BE2C (cell line): ENCODE measurements around the gene HAO2.

Experiments used
- DNase-seq: peaks from one replicate; pipeline ENCODE4 v3.0.0-alpha.2; 2020
- H3K27me3 ChIP-seq: fragments of 250-450 bp; sonication (Bioruptor Pico); 2 replicates; pipeline ENCODE4 v1.5.1; 2020; ENCODE audit warnings: mild to moderate bottlenecking
- H3K36me3 ChIP-seq: fragments of 250-450 bp; sonication (Bioruptor Pico); 2 replicates; pipeline ENCODE4 v1.5.1; 2020; ENCODE audit warnings: mild to moderate bottlenecking
- H3K4me1 ChIP-seq: fragments of 250-450 bp; sonication (Bioruptor Pico); 2 replicates; pipeline ENCODE4 v1.5.1; 2020
- H3K4me3 ChIP-seq: 2 replicates; pipeline ENCODE4 v1.5.1; 2011; ENCODE audit warnings: low read depth, low read length
- H3K9me3 ChIP-seq: fragments of 250-450 bp; sonication (Bioruptor Pico); 2 replicates; pipeline ENCODE4 v1.5.1; 2020
- TF ChIP-seq, protein P1 (sequence below): IDR thresholded peaks from 2 replicates; pipeline ENCODE4 v1.5.1; 2012; ENCODE audit warnings: mild to moderate bottlenecking, low read depth, low read length

HAO2 gene

DNA sequence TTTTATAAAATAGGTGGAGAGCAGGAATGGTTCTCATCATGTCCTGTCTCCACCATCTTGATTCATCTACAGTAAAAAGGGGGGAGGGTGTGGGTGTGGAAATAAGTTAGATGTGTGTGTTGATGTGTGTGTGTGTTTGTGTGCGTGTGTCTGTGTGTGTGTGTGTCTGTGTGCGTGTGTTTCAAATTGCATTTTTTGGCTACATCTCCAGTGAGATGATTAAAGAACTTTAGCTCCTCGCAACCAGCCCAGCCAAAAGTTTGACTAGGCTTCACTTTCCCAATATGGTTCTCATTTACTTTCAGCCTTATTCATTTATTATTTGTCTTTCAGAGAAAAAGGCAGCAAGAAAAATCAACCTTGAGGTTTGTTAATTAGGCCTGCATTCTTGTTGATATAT lies 14.7 kb upstream of the HAO2 start:
- Histone ChIP-seq H3K4me1 (no peaks in the 10 kb centered on the region), H3K9me3 (no peaks in the 10 kb centered on the region), H3K36me3 (no peaks in the 10 kb centered on the region), H3K27me3 (no peaks in the 10 kb centered on the region), H3K4me3 (no peak overlapping the region)
- TF ChIP-seq, protein P1, sequence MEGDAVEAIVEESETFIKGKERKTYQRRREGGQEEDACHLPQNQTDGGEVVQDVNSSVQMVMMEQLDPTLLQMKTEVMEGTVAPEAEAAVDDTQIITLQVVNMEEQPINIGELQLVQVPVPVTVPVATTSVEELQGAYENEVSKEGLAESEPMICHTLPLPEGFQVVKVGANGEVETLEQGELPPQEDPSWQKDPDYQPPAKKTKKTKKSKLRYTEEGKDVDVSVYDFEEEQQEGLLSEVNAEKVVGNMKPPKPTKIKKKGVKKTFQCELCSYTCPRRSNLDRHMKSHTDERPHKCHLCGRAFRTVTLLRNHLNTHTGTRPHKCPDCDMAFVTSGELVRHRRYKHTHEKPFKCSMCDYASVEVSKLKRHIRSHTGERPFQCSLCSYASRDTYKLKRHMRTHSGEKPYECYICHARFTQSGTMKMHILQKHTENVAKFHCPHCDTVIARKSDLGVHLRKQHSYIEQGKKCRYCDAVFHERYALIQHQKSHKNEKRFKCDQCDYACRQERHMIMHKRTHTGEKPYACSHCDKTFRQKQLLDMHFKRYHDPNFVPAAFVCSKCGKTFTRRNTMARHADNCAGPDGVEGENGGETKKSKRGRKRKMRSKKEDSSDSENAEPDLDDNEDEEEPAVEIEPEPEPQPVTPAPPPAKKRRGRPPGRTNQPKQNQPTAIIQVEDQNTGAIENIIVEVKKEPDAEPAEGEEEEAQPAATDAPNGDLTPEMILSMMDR, result no peak
- DNase-seq, result no peak

DNA sequence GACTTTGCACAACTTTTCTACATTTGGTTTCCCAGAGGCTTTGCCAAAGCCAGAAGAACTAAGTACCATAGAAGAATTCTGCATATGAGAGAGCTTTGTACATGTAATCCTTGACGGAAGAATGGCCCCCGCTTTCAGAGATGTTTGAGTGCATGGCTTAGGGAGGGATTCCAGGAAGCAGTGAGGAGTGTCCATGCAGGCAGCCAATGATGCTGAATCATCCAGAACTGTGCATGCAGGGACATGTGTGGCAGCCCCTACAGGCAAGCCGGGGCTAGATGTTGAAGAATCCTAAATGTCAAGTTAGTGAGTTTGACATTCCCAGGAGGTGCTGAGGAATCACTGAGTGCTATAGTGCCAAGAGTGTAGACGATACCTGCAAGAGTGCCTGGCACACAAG lies 9.9 kb upstream of the HAO2 start:
- no peaks in the 10 kb centered on the region for H3K36me3 ChIP-seq
- DNase-seq, result no peak

DNA sequence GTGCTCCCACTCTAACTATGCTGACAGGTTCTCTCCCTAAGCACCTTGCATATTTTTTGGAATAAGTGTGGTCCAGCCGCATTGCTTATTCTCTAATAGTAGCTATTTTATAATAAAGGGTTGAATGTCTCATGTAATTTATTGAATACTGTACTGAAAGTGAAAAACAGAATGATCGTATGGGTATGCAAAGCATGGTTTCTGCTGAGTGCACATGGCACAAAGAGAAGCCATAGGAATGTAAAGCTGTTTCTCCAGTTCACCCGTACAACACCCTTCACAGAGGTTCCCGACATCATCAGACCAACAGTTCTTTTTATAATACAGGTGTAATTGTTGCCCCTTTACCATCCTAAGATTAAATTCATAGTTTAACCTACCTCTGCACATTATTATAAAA lies 8.9 kb upstream of the HAO2 start:
- H3K4me1 ChIP-seq, result no peaks in the 10 kb centered on the region
- H3K4me3 ChIP-seq, result no peak overlapping the region
- DNase-seq, result no peak
- TF ChIP-seq, protein P1, result no peak
- H3K9me3 ChIP-seq, result no peaks in the 10 kb centered on the region
- H3K27me3 ChIP-seq, result no peaks in the 10 kb centered on the region
- H3K36me3 ChIP-seq, result no peaks in the 10 kb centered on the region

More for the DNA sequence above, 9.9 kb upstream of the HAO2 start:
- TF ChIP-seq, protein P1, result no peak
- Histone ChIP-seq H3K4me3 (no peak overlapping the region), H3K27me3 (no peaks in the 10 kb centered on the region), H3K4me1 (no peaks in the 10 kb centered on the region), H3K9me3 (no peaks in the 10 kb centered on the region)

DNA sequence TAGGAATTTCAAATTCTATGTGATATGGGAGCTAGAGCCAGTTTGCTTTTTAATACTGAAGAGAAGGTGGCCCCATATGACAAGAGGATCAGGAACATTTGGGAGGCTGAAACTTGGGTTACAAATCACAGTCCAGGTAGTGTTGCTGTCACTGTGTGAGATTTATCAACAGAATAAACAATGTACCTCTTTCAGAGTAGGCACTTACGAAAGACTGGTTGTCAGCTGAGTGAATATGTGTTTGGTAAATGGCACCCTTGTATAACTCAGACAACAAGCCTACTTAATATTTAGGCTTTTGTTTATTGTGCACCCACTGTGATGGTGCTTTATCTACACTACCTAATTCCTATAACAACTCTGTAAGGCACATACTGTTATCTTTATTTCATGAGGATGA lies 7.4 kb upstream of the HAO2 start:
- peaks cover 7% of the 10 kb centered on the region for H3K27me3 ChIP-seq
- no peak for DNase-seq
- no peaks in the 10 kb centered on the region for H3K4me1 ChIP-seq
- no peaks in the 10 kb centered on the region for H3K36me3 ChIP-seq
- no peaks in the 10 kb centered on the region for H3K9me3 ChIP-seq
- no peak overlapping the region for H3K4me3 ChIP-seq
- TF ChIP-seq, protein P1, result no peak

DNA sequence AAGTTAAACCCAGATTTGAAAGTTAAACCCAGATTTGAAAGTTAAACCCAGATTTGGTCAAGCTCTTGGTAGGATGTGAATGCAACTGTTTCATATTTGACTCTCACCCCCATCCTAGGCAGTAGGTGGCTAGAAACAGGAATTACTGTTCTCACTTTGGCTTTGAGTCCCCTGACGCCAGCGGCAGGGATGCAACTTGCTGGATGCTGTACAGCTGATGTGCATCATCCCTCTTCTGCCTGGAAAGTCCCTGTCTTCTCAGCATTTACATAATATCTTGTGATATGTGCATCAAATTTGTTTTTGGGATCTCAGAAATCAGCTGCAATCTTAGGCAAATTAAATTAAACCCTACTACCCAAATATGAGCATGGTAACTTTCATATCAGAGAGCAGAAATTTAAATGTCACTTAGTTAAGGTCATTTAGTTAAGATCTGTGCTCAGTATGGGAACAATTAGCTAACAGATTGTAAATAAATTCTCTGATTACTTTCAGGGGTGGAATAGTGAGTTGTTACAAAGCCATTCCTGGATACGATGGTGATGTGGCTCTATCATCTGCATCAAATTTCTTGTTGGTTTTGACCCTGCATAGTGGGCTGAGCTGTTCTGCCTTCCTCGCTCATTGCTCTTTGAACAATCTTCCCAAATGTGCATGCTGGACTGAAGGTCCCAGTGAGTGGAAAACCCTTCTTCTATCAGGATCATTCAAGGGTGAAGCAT lies 6.8 kb upstream of the HAO2 start:
- TF ChIP-seq, protein P1, result no peak
- H3K27me3 ChIP-seq, result peaks cover 13% of the 10 kb centered on the region

DNA sequence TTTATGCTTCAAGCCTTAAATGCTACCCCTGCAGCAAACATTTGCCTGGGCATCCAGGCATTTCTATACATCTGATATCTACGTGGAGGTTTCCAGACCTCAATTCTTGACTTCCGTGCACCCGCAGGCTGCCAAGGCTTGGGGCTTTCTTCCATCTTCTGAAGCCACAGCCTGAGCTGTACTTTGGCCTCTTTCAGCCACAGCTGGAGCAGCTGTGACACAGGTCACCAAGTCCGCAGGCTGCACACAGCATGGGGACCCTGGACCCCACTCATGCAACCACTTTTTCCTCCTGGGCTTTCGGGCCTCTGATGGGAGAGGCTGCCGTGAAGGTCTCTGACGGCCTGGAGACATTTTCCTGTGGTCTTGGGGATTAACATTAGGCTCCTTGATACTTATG lies 5.4 kb upstream of the HAO2 start:
- TF ChIP-seq, protein P1, result no peak
- Histone ChIP-seq H3K36me3 (no peaks in the 10 kb centered on the region), H3K27me3 (peaks cover 20% of the 10 kb centered on the region), H3K4me3 (no peak overlapping the region), H3K4me1 (no peaks in the 10 kb centered on the region), H3K9me3 (no peaks in the 10 kb centered on the region)
- no peak for DNase-seq

More for the DNA sequence above, 6.8 kb upstream of the HAO2 start:
- Histone ChIP-seq H3K9me3 (no peaks in the 10 kb centered on the region), H3K36me3 (no peaks in the 10 kb centered on the region), H3K4me3 (no peak overlapping the region), H3K4me1 (no peaks in the 10 kb centered on the region)
- DNase-seq, result no peak
